ENCODE data around the gene HSPG2.
A peak's percentile ranks its signal among the peaks of the same experiment; 100 is the strongest.
"Not testable (repeated sequence)": the region's sequence is repeated elsewhere in the genome, so short reads cannot be mapped to it uniquely, and the experiment has no call there.

Gene HSPG2

GRCh38 chr1:21935891-21936365 is 1.2 kb downstream of the HSPG2 start:
- peak; percentile 24 for DNase-seq (ENCODE audit: low read depth, low spot score)
- H3K27ac ChIP-seq = peak overlapping the region; percentile 93

GRCh38 chr1:21935393-21935804 is 1.7 kb downstream of the HSPG2 start:
- peak overlapping the region; percentile 93 for H3K27ac ChIP-seq
- DNase-seq (ENCODE audit: low read depth, low spot score) = no peak

GRCh38 chr1:21933397-21934248 is 3.5 kb downstream of the HSPG2 start:
- peak; percentile 48 for DNase-seq (ENCODE audit: low read depth, low spot score)

GRCh38 chr1:21932127-21932526 is 5.0 kb downstream of the HSPG2 start:
- H3K27ac ChIP-seq = peak overlapping the region; percentile 93
- DNase-seq (ENCODE audit: low read depth, low spot score) = no peak

More at GRCh38 chr1:21933397-21934248, 3.5 kb downstream of the HSPG2 start:
- peak overlapping the region; percentile 93 for H3K27ac ChIP-seq

- no peak for DNase-seq (ENCODE audit: low read depth, low spot score)
These were observed 5.7 kb downstream of the HSPG2 start for GRCh38 chr1:21931171-21932093.

GRCh38 chr1:21930629-21931170 is 6.4 kb downstream of the HSPG2 start:
- no peak for DNase-seq (ENCODE audit: low read depth, low spot score)
- H3K27ac ChIP-seq = peak overlapping the region; percentile 93

More at GRCh38 chr1:21931171-21932093, 5.7 kb downstream of the HSPG2 start:
- H3K27ac ChIP-seq = peak overlapping the region; percentile 93

- H3K27ac ChIP-seq = no peak overlapping the region
- no peak for DNase-seq (ENCODE audit: low read depth, low spot score)
These were observed 7.0 kb downstream of the HSPG2 start for GRCh38 chr1:21930080-21930571.

- DNase-seq (ENCODE audit: low read depth, low spot score) = no peak
- no peak overlapping the region for H3K27ac ChIP-seq
These were observed 9.4 kb downstream of the HSPG2 start for GRCh38 chr1:21927533-21928237.

- H3K27ac ChIP-seq = no peak overlapping the region
- DNase-seq (ENCODE audit: low read depth, low spot score) = no peak
These were observed 10.1 kb downstream of the HSPG2 start for GRCh38 chr1:21926814-21927532.

- no peak for DNase-seq (ENCODE audit: low read depth, low spot score)
- no peak overlapping the region for H3K27ac ChIP-seq
These were observed 11.0 kb downstream of the HSPG2 start for GRCh38 chr1:21926065-21926464.

- no peak overlapping the region for H3K27ac ChIP-seq
- DNase-seq (ENCODE audit: low read depth, low spot score) = no peak
These were observed 11.7 kb downstream of the HSPG2 start for GRCh38 chr1:21925334-21925940.

- H3K27ac ChIP-seq = no peak overlapping the region
- no peak for DNase-seq (ENCODE audit: low read depth, low spot score)
These were observed 12.6 kb downstream of the HSPG2 start for GRCh38 chr1:21924503-21925005.

- H3K27ac ChIP-seq = no peak overlapping the region
- DNase-seq (ENCODE audit: low read depth, low spot score) = no peak
These were observed 14.8 kb downstream of the HSPG2 start for GRCh38 chr1:21922090-21923013.

GRCh38 chr1:21921100-21921875 is 15.8 kb downstream of the HSPG2 start:
- H3K27ac ChIP-seq = no peak overlapping the region
- DNase-seq (ENCODE audit: low read depth, low spot score) = no peak

- peak; percentile 43 for DNase-seq (ENCODE audit: low read depth, low spot score)
- H3K27ac ChIP-seq = no peak overlapping the region
These were observed 17.6 kb downstream of the HSPG2 start for GRCh38 chr1:21919520-21919919.

GRCh38 chr1:21917239-21917631 is 19.9 kb downstream of the HSPG2 start:
- not testable (repeated sequence) for H3K27ac ChIP-seq; DNase-seq (ENCODE audit: low read depth, low spot score)

All from epithelial cell of prostate (primary cell).